Measurements from ENCODE around the gene EDARADD. TPM values are rescaled to one million over a fixed set of nuclear protein-coding genes. Genes with fewer than 3 reads are reported as not detected.

The EDARADD gene
- total RNA-seq, 3 donors from 2014 or later: 0.32 to 27.1 (median 20.3) TPM

DNA sequence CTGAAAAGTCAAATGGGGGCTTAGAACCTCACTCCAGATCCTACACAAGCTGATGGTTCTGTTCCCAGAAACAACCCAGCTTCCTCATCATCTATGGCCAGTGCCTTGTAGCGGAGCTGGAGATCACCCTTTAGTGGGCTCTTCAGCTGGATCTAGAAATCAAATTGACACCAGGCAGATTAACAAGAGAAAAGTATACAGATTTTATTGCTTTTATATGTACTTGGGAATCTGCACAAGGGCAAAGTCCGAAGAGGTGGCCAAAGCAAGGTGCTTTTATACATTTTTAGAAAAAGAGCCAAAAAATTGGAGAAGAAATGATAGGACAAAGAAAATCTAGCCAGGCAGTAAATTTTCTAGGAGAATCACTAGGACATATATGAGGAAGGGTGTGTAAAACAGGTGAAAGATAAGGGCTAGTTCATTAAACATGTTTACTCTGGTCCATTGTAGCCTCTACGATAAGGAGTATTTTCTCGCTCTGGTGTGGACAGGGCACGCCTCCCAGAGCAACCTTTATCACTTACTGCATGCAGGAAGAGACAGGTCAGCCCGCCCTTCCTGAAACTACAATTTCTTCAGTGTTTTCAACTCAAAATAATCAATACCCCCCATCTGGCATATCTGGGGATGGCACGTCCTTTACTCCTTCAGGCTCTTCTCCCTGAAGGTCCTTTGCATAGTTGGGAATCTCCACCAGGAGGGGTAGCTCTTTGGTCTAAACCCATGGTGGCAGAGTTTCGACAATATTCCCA is 115.7 kb downstream of the EDARADD start:
- TF ChIP-seq POLR2AphosphoS5 (IDR thresholded peaks at IDR 0.05) (no peak), CTCF (IDR thresholded peaks at IDR 0.05) (no peak), POLR2A (IDR thresholded peaks at IDR 0.05) (no peak)
- H3K4me3 ChIP-seq: no peak overlapping the region
- H3K27me3 ChIP-seq: no peaks in the 10 kb centered on the region
- H3K4me1 ChIP-seq: no peaks in the 10 kb centered on the region
- H3K9me3 ChIP-seq: no peaks in the 10 kb centered on the region
- H3K36me3 ChIP-seq: no peaks in the 10 kb centered on the region
- DNase-seq (ENCODE audit: low spot score in 2 of 2): no peak
- intact Hi-C loops (cut with DNase I; ENCODE audit: low total_unique reads): loop anchor here (1.0 kb wide), 1 partner anchor 14 kb away; no protein-coding TSS in a partner anchor
- no peak overlapping the region for H3K27ac ChIP-seq

GRCh38 chr1:236511735-236512418 is 117.8 kb downstream of the EDARADD start:
- Histone ChIP-seq H3K36me3 (no peaks in the 10 kb centered on the region), H3K27me3 (no peaks in the 10 kb centered on the region), H3K9me3 (no peaks in the 10 kb centered on the region), H3K27ac (no peak overlapping the region), H3K4me3 (no peak overlapping the region), H3K4me1 (no peaks in the 10 kb centered on the region)
- intact Hi-C loops (cut with DNase I; ENCODE audit: low total_unique reads): no loop called here
- TF ChIP-seq CTCF (IDR thresholded peaks at IDR 0.05) (no peak), POLR2AphosphoS5 (IDR thresholded peaks at IDR 0.05) (no peak), POLR2A (IDR thresholded peaks at IDR 0.05) (no peak)
- no peak for DNase-seq (ENCODE audit: low spot score in 2 of 2)

- Histone ChIP-seq H3K27me3 (no peaks in the 10 kb centered on the region), H3K4me1 (no peaks in the 10 kb centered on the region), H3K4me3 (no peak overlapping the region), H3K9me3 (no peaks in the 10 kb centered on the region), H3K36me3 (no peaks in the 10 kb centered on the region), H3K27ac (peak overlapping the region in 1 of 2 donors; percentile 14)
- no peak for TF ChIP-seq POLR2AphosphoS5 (IDR thresholded peaks at IDR 0.05)
- TF ChIP-seq POLR2A (IDR thresholded peaks at IDR 0.05): no peak
- no peak for TF ChIP-seq CTCF (IDR thresholded peaks at IDR 0.05)
- intact Hi-C loops (cut with DNase I; ENCODE audit: low total_unique reads): no loop called here
- no peak for DNase-seq (ENCODE audit: low spot score in 2 of 2)
These were observed 120.8 kb downstream of the EDARADD start for GRCh38 chr1:236514703-236515442.

- Histone ChIP-seq H3K4me1 (no peaks in the 10 kb centered on the region), H3K36me3 (no peaks in the 10 kb centered on the region), H3K27me3 (no peaks in the 10 kb centered on the region), H3K27ac (peak overlapping the region in 1 of 2 donors; percentile 14), H3K4me3 (no peak overlapping the region), H3K9me3 (no peaks in the 10 kb centered on the region)
- intact Hi-C loops (cut with DNase I; ENCODE audit: low total_unique reads): no loop called here
- TF ChIP-seq POLR2AphosphoS5 (IDR thresholded peaks at IDR 0.05): no peak
- TF ChIP-seq POLR2A (IDR thresholded peaks at IDR 0.05): no peak
- TF ChIP-seq CTCF (IDR thresholded peaks at IDR 0.05): no peak
- DNase-seq (ENCODE audit: low spot score in 2 of 2): no peak
These were observed 121.4 kb downstream of the EDARADD start for GRCh38 chr1:236515443-236515958.
